HG02973 (cell line): ENCODE results near the gene SCYGR7.
"Not testable (repeated sequence)": the region's sequence is repeated elsewhere in the genome, so short reads cannot be mapped to it uniquely, and the experiment has no call there.

ENCODE experiments used
- ATAC-seq: cut with Tn5 transposase; IDR thresholded peaks from one replicate; pipeline ENCODE4 v1.9.1; 2021; ENCODE audit warnings: moderate library complexity; ENCODE audit not compliant: unreplicated experiment

SCYGR7 gene

DNA sequence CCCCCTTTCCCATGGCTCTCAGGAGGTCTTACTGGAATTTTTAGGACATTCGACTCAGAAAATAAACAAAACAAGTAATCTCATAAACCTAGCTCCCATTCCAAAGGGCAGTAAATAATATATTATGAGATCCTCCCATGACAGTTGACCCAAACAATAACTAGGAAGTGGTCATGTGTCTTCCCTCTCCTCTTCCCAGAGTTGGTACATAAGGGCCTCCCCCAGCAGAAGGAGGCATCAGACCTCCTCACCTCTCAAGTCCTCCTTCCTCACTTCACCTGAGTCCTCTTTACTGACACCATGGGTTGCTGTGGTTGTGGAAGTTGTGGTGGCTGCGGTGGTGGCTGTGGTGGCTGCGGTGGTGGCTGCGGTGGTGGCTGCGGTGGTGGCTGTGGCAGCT, at the start of gene SCYGR7:
TSS of gene SCYGR7 (plus strand) at position 301 of the 400 bp plus-strand sequence. CDS start at position 301, 0 bp downstream.
- no peak for ATAC-seq

- ATAC-seq = no peak
Observed at GRCh38 chr2:227684258-227684657, 43.9 kb upstream of the SCYGR7 start.

GRCh38 chr2:227687189-227687588, 40.9 kb upstream of the SCYGR7 start:
- ATAC-seq = no peak

GRCh38 chr2:227696990-227697679, 31.0 kb upstream of the SCYGR7 start:
- no peak for ATAC-seq

DNA sequence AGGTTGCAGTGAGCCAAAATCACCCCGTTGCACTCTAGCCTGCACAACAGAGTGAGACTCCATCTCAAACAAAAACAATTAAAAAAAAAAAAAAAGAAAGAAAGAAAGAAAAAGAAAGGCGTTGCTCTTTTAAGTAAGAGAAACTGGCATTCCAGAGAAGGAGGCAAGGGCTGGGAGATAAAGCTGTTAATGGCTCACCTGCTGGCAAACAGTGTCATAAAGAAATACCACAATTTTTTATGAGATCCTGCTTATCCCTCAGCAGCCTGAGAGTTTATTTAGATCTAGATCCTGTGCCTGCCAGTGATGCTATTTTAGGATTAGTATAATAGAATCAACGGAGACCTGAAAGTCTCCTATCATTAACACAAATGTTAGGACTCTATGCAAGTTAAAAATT, 26.6 kb upstream of the SCYGR7 start:
- no peak for ATAC-seq

DNA sequence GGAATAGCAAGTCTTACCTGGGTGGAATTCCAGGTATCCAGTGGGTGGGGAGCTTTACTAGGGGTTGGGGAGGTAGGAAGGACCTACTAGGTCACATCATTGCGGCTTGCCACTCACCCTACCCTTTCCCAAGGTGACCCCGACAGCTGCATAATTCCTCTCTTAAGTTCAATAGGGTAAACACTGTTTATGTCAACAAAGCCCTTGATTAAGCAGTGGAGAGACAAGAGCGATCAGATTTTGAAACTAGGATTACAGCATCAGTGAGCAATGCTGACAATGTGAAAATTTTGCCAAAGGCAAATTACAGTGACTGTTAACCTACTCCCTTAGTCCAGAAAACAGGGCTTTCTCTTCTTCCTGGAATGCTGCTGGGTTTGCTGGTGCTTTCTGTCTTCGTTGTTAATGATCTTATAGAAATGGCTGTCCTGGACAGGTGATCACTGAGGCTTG, 24.8 kb upstream of the SCYGR7 start:
- ATAC-seq = no peak

GRCh38 chr2:227703961-227704360, 24.2 kb upstream of the SCYGR7 start:
- no peak for ATAC-seq

DNA sequence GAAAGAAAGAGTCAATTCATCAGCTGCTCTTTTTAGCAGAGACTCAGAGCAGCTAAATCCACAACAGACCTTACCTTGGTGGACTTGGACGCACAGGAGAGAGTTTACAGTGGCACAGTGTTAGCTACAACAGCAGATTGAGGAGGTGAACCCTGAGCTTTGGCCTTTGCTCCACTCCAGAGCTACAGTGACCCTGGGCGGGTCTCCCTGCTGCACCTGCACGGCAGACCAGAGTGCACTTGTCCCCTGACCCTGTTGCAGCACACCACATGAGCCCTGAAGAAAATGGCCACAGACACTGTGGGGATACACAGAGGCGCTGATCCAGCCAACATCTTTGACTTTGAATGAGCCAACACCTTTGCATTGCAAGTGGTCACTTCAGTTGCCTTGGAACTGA, 21.3 kb upstream of the SCYGR7 start:
- ATAC-seq = no peak

- ATAC-seq = no peak
Observed at GRCh38 chr2:227707390-227707789, 20.7 kb upstream of the SCYGR7 start.

GRCh38 chr2:227710986-227711385, 17.1 kb upstream of the SCYGR7 start:
- ATAC-seq = no peak

- ATAC-seq = no peak
Observed at GRCh38 chr2:227713291-227713690, 14.8 kb upstream of the SCYGR7 start.

GRCh38 chr2:227716501-227716900, 11.6 kb upstream of the SCYGR7 start:
- ATAC-seq = no peak

GRCh38 chr2:227717687-227718567, 10.2 kb upstream of the SCYGR7 start, which contains the start of gene SLC19A3:
SLC19A3 (minus strand) TSS chr2:227718028; CDS start chr2:227702318, 15,710 bp downstream.
- no peak for ATAC-seq

DNA sequence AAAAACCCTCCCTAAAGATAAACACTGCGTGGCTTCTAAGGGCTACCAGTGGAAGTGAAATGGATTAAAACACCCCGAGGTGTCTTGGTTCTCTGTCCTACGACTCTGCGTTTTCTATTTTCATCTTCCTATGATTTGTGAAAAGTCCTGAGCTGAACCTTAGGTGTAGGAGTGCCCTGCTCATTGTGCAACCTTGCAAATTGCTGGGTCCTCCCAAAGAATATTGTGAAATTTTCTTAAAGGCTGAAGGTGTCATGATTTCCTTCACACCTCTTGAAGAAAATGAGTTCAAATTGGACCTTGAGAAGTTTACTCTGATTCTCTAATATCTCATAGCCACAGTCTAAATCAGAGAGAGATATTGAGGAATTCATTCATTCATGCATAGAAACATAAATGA, 8.5 kb upstream of the SCYGR7 start:
- no peak for ATAC-seq

- ATAC-seq = no peak
Observed at GRCh38 chr2:227720680-227721079, 7.5 kb upstream of the SCYGR7 start.

DNA sequence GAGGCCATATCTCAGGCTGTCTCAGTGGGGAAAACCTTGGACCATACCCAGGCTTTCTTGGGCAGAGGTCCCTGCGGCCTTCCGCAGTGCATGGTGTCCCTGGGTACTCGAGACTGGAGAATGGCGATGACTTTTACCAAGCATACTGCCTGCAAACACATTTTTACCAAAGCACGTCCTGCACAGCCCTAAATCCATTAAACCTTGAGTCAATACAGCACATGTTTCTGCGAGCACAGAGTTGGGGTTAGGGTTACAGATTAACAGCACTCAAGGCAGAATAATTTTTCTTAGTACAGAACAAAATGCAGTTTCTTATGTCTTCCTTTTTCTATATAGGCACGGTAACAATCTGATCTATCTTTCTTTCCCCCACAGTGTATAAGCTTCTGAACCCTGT, 5.3 kb upstream of the SCYGR7 start:
- not testable (repeated sequence) for ATAC-seq

- no peak for ATAC-seq
Observed at GRCh38 chr2:227724394-227725039, 3.6 kb upstream of the SCYGR7 start, which contains the start of gene SCYGR6. SCYGR6 (minus strand) TSS chr2:227724757; CDS start chr2:227724757, 0 bp downstream.

- ATAC-seq = no peak
Observed at GRCh38 chr2:227739351-227739750, 11.2 kb downstream of the SCYGR7 start.

DNA sequence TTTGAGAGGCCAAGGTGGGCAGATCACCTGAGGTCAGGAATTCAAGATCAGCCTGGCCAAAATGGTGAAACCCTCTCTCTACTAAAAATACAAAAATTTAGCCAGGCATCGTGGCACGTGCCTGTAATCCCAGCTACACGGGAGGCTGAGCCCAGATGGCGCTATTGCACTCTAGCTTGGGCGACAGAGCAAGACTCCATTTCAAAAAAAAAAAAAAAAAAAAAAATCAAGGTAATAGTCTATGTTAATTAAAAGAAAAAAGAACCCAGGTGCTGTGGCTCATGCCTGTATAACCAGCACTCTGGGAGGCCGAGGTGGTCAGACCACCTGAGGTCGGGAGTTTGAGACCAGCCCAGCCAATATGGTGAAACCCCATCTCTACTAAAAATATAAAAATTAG, 12.6 kb downstream of the SCYGR7 start:
- ATAC-seq = not testable (repeated sequence)

DNA sequence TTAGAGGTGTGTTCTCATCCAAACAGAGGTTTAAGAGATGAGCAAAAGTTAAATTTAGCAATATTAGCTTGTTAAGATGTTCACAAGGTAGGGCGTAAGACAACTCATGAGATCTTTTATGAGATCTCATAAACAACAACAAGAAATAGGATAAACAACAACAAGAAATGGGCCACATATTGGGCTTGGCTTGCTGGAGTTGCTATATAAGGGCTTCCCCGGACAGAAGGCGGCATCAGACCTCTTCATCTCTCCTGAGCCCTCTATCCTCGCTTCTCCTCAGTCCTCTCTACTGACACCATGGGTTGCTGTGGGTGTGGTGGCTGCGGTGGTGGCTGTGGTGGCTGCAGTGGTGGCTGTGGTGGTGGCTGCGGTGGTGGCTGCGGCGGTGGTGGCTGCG, 17.5 kb downstream of the SCYGR7 start, which contains the start of gene SCYGR8:
TSS of gene SCYGR8 (plus strand) at position 301 of the 400 bp plus-strand sequence. CDS start at position 301, 0 bp downstream.
- ATAC-seq = no peak

GRCh38 chr2:227748079-227748478, 19.9 kb downstream of the SCYGR7 start:
- no peak for ATAC-seq
